Sigmoid colon (tissue), 4 donors: Measurements from ENCODE around the gene IPCEF1.

Experiments
- CTCF ChIP-seq, 4 experiments: fragments of 450-650 bp in 3 of 4; fragments of 200-600 bp in 1 of 4; IDR thresholded peaks; one replicate each; pipeline ENCODE4 v1.5.1; 2016 to 2019; ENCODE audit warnings: antibody characterized with exemption in 4 of 4, mild to moderate bottlenecking in 3 of 4, moderate library complexity in 2 of 4
- POLR2A ChIP-seq, 2 donors: fragments of 450-650 bp; IDR thresholded peaks; one replicate each; pipeline ENCODE4 v1.6.1; 2016; ENCODE audit warnings: antibody characterized with exemption in 2 of 2, mild to moderate bottlenecking in 2 of 2, moderate library complexity in 2 of 2
- POLR2AphosphoS5 ChIP-seq, 4 donors: sonication (generic); formaldehyde crosslinking; IDR thresholded peaks; one replicate each; pipeline ENCODE4 v1.6.1; 2017; ENCODE audit warnings: antibody characterized with exemption in 4 of 4

GRCh38 chr6:154356690-154357089, at the start of gene IPCEF1:
- TF ChIP-seq POLR2AphosphoS5 (IDR thresholded peaks at IDR 0.05): no peak
- no peak for TF ChIP-seq CTCF (IDR thresholded peaks at IDR 0.05)
- no peak for TF ChIP-seq POLR2A (IDR thresholded peaks at IDR 0.05)
